HG02938 (cell line): Measurements from ENCODE around the gene DIS3L2.
A peak's percentile ranks its signal among the peaks of the same experiment; 100 is the strongest.
"Not testable (repeated sequence)": the region's sequence is repeated elsewhere in the genome, so short reads cannot be mapped to it uniquely, and the experiment has no call there.

Source experiments
- ATAC-seq: cut with Tn5 transposase; IDR thresholded peaks from one replicate; pipeline ENCODE4 v1.9.1; 2021; ENCODE audit warnings: mild to moderate bottlenecking, moderate library complexity; ENCODE audit not compliant: unreplicated experiment

Gene DIS3L2

GRCh38 chr2:232162187-232162586 lies 200.7 kb downstream of the DIS3L2 start:
- no peak for ATAC-seq

DNA sequence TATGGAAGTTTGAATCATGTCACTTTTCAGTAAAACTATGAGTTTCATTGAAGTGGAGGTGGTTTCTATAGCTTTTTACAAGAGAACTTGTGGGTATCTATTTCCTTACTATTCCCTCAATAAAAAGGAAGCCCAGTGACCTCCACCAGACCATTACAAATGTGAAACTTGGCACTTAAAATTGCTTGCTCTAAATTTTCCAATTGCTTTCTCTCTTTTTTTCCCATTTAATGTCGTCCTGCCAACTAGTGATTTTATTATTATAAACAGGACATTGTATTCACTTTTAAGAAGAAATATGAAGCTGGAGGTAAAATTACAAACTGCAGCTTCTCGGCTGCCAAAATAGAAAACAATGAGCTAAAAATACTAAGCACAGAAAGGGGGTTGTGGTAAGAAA lies 208.9 kb downstream of the DIS3L2 start:
- no peak for ATAC-seq

GRCh38 chr2:232174662-232175061 lies 213.1 kb downstream of the DIS3L2 start:
- ATAC-seq, result no peak

DNA sequence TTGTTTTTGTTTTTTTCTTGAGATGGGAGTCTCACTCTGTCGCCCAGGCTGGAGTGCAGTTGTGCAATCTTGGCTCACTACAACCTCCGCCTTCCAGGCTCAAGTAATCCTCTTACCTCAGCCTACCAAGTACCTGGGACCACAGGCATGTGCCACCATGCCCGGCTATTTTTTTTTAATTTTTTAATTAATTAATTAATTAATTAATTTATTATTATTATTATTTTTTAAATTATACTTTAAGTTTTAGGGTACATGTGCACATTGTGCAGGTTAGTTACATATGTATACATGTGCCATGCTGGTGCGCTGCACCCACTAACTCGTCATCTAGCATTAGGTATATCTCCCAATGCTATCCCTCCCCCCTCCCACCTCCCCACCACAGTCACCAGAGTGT lies 215.1 kb downstream of the DIS3L2 start:
- not testable (repeated sequence) for ATAC-seq

DNA sequence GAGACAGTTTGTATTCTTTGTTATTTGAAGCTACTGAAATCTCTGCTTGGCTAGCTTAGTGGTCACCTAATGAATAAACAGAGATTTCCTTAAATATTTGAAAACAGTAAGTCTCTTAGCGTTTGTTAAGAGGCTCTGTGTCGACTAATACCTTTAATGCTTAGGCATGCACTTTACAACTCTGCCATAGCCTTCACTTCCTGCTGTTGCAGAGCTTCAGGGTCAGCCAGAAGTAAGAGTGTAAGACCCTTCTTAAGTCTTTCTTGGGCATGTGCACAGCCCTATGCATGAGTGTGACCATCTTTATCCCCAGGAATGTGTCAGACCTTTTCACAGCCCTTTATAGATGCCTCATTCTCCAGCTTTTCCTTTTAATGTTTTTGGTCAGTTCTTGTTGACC lies 221.8 kb downstream of the DIS3L2 start:
- ATAC-seq, result no peak

GRCh38 chr2:232184346-232184745 lies 222.8 kb downstream of the DIS3L2 start:
- no peak for ATAC-seq

- ATAC-seq, result no peak
Measured at GRCh38 chr2:232190796-232191195, 229.3 kb downstream of the DIS3L2 start.

DNA sequence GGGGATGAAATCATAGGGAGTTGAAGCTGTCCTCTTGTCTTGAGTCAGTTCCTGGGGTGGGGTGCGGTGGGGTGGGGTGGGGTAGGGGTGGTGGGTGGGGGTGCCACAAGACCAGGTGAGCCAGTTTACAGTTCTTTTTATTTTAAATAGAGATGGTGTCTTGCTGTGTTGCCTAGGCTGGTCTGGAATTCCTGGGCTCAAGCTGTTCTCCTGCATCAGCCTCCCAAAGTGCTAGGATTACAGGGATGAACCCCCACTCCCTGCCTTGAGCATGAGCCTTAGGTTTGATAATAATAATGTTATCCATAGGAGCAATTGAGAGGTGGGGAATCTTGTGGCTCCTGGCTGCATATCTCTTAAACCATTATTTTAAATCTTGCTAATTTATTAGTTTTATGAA lies 234.0 kb downstream of the DIS3L2 start:
- ATAC-seq, result no peak

DNA sequence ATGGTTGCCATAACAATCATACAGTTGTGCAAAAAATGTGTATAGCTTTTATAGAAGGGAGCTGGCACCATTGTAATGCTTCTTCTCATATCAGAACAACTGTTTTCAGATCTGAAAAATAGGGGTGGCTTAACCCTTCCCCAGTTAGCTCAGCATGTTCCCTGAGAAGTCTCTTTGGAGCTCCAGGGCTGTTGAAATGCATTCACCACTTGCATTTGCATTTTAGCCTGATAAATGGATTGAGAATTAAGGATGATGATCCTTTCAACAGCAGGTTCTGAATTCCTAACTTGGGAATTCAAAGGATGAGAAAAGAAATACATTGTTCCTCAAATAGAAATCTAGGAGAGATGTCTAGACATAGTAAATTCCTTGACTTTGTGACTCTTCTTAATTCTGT lies 235.3 kb downstream of the DIS3L2 start:
- no peak for ATAC-seq

- ATAC-seq, result no peak
Measured at GRCh38 chr2:232200195-232200594, 238.7 kb downstream of the DIS3L2 start.

- ATAC-seq, result no peak
Measured at GRCh38 chr2:232203166-232203891, 241.8 kb downstream of the DIS3L2 start.

DNA sequence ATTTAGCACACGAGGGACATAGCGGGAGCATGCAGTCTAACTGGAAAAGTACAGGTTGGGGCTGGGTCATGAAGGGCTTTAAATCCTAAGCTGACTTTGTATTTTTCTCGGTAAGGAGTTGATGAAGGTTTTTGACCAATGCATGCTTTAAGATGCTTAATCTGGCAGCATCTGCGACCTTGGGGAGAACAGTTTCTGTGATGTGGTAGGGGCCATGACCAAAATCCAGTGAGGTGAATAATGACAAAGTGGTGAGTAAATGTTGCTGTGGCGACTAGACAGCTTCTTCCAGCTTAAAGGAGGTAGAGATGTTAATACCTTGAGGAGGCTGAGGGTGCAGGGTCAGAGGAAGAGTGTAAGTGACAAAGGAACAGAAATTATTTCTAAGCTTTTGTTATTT lies 242.4 kb downstream of the DIS3L2 start:
- ATAC-seq, result no peak

- ATAC-seq, result no peak
Measured at GRCh38 chr2:232204457-232204931, 243.0 kb downstream of the DIS3L2 start.

GRCh38 chr2:232207174-232207573 lies 245.7 kb downstream of the DIS3L2 start:
- ATAC-seq, result no peak

GRCh38 chr2:232210306-232210705 lies 248.8 kb downstream of the DIS3L2 start:
- ATAC-seq, result no peak

- ATAC-seq, result peak; percentile 61
Measured at GRCh38 chr2:232211743-232212686, 250.5 kb downstream of the DIS3L2 start.

GRCh38 chr2:232213176-232213575 lies 251.7 kb downstream of the DIS3L2 start:
- no peak for ATAC-seq

DNA sequence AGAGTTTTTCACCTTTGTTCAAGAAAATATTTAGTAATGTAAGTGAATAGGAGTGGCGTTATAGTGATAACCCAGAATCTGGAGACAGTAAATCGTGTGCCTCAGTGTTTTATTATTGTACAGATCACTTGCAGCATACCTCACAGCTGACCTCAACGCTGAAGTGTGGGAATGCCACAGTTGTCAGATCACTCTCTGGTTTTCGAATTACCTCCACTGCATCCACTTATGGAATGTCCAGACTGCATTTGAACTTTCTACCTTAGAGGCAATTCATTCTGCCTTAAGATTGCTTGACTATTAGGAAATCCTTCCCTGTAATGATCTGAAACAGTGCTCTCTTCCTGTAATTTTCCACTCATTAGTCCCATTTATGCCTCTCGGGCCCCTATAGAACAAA lies 252.5 kb downstream of the DIS3L2 start:
- ATAC-seq, result no peak

DNA sequence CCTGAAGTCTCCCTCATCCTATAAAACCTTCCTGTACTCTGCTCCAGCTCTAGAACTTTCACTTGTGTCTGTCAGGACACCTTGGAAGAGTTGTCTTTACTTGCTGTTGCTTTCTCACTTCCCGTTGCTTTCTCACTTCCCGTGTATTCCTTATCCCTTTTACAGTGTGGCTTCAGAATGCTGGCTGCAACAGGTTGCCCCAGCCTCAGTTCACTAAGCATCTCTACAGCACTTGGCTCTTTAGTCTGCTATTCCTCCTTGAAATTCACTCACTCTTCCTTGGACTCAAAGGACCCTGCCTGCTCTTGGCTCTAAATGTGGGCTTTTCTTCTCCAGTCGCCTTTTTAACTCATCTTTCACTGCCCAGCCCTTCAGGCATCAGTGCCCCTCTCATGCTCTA lies 254.5 kb downstream of the DIS3L2 start:
- ATAC-seq, result no peak

- no peak for ATAC-seq
Measured at GRCh38 chr2:232218778-232219495, 257.4 kb downstream of the DIS3L2 start.

GRCh38 chr2:232219496-232219870 lies 258.0 kb downstream of the DIS3L2 start:
- ATAC-seq, result no peak
